Suppressor macrophage (primary cell): ENCODE results near the gene FECH.
"Not testable (repeated sequence)": the region's sequence is repeated elsewhere in the genome, so short reads cannot be mapped to it uniquely, and the experiment has no call there.

Experiments used
- DNase-seq, 4 experiments: peaks; one replicate each; pipeline ENCODE4 v3.0.0-alpha.2; 2020 to 2022
- total RNA-seq, 17 experiments: gene quantifications; one replicate each; lab custom pipeline; 2026; ENCODE audit warnings: mixed read lengths in 6 of 17, inconsistent platforms in 3 of 17; lab: John Stamatoyannopoulos, UW

Gene FECH, protein sequence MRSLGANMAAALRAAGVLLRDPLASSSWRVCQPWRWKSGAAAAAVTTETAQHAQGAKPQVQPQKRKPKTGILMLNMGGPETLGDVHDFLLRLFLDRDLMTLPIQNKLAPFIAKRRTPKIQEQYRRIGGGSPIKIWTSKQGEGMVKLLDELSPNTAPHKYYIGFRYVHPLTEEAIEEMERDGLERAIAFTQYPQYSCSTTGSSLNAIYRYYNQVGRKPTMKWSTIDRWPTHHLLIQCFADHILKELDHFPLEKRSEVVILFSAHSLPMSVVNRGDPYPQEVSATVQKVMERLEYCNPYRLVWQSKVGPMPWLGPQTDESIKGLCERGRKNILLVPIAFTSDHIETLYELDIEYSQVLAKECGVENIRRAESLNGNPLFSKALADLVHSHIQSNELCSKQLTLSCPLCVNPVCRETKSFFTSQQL
- total RNA-seq = 21.9 to 85.2 (median 60.3) reads per million in 17 experiments

GRCh38 chr18:57586251-57587049 is at the start of gene FECH:
Gene FECH, minus strand, starts transcription at chr18:57586702. Its CDS starts 82 bp downstream, at chr18:57586620.
- peak; percentile 84 to 96 (median 90) for DNase-seq

DNA sequence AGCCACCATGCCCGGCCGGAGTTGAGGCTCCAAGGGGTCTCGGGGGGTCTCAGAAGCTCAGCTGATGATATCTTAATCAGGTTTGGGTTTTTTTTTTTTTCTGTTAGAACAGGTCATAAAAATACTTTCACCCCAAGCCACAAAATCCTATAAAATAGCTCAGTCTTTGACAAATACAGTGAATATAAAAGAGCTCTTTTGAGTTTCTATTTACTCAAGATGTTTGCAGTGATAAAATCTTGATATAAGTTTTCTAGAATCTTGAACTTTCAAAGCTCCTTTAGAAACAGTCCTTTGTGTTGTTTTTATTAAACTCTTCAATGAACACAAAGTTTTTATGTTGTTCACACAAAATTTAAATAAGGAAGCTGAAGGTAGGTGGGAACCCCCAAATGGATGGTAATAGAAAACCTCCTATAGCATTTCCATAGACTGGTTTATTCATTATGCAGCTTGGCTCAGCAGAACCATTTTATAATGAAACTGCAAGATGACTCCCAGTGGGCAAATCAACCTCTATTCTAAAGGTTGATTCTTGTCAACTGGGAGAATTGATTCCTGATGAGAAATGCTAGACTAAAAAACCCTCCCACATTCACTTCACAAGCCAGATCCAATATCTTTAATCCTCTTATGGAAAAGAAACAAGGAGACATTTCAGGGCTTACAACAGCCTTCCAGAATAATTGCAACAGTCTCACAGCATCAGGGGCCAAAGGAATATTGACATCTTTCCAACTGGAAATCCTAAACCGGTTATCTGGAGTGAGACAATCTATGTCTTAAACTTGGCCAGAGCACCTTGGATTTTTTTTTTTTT is 48.7 kb upstream of the FECH start:
- no peak for DNase-seq

GRCh38 chr18:57631697-57632096 is 45.2 kb upstream of the FECH start:
- no peak for DNase-seq

- DNase-seq = peak in 1 of 4 experiments; percentile 33
These were observed 44.5 kb upstream of the FECH start for GRCh38 chr18:57630754-57631595.

DNA sequence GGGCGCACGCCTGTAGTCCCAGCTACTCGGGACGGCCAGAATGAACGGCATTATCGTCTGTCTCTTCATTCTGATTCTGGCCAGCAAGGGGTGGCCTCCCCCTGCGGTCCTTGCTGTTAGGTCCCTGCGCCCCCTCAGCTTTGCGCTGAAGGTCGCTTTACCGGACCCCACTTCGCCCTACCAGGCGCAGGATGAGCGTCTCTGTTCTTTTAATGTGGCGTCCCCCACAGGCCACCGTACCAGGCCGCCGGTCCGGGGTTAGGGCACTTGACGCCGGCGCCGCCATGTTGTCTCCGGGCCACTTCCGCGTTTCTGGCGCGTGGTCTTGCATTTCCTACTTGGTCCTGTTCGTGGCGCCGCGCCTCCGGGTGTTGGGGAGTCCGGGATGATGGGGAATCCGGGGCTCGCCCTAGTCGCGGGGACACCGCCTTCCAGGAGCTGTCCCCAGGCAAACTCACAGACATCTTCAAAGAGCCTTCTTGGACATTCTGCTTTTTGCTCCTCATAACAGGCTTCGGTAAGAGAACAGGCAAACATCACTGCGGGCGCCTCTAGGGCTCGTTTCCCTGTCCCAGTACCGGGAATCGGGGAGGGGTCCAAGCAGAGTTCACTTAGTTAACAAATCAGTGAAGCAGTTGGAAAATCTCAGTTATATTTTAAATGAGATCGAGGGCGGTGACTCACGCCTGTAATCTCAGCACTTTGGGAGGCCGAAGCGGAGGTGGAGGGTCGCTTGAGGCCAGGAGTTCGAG is 43.7 kb upstream of the FECH start:
- peak; percentile 97 to 99 (median 98) for DNase-seq

- no peak for DNase-seq
These were observed 42.9 kb upstream of the FECH start for GRCh38 chr18:57629422-57629821.

DNA sequence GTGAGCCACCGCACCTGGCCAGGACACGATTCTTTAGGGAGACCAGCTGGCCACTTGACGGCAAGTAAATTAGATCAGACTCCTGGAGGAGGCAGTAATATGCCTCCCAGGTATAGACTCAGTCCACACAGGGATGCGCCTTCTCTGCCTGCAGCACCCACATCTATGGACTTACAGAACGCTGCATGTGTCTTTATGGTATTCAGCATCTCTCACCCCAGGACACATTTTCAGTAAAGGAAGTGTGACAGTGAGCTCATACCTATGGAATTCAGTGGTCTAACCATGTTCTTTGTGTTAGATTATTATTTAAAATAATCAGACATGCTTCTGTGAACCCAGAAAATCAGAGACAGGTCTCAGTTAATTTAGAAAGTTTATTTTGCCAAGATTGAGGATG is 41.0 kb upstream of the FECH start:
- no peak for DNase-seq

DNA sequence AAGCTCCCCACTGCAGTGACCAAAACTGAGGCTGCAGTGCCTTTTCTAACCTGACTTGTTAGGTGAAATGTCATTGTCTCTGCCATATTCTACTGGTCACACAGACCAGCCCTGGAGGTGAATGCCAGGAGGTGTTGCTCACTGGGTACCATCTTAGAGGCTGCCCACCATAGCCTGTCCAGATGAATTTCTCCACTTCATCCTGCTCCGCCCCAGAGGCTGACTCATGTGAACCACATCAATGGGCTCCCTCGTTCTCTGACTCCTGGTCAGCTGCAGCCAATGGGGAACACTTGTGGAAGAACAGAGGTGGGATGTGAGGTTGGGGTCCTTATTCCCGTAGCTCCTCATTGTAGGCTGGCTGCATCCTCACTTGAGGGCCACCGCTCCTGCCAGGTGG is 38.5 kb upstream of the FECH start:
- no peak for DNase-seq

DNA sequence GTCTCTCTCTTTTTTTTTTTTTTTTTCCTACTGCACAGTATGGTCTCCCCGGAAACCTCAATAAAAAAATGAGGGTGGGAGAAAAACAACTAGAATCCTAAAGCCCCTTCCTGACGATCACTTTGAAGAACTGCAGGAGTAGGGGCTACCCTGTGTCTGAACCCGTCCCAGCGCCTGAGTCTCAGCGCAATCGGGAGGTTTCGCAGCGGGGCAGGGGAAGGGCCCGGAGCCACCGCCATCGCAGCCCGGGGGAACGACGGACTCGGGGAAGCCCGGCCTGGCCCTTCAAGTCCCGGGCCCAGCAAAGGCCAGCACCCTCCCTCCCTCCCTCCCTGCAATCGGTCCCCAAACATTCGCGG is 34.7 kb upstream of the FECH start:
- peak in 2 of 4 experiments; percentile 30 to 46 for DNase-seq

DNA sequence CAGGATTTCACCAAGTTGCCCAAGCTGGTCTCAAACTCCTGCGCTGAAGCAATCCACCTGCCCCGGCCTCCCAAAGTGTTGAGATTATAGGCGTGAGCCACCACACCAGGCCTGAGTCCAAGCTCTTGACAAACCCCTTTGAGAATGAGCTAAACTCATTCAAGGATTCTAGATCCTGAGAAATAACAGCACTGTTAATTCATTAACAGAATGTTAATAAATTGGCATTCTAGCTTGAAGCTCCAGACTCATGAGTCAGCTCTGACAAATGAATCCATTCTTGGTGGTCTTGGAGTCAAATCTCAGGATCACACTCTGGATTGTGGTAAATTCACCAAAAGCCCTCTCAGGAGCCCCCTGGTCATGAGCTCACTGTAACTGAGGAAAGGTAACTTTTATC is 33.4 kb upstream of the FECH start:
- DNase-seq = no peak

GRCh38 chr18:57618910-57619309 is 32.4 kb upstream of the FECH start:
- peak; percentile 23 to 58 (median 54) for DNase-seq

- DNase-seq = no peak
These were observed 17.4 kb upstream of the FECH start for GRCh38 chr18:57603871-57604270.

GRCh38 chr18:57595347-57595746 is 8.8 kb upstream of the FECH start:
- DNase-seq = no peak

- not testable (repeated sequence) for DNase-seq
These were observed 6.2 kb upstream of the FECH start for GRCh38 chr18:57592716-57593115.

DNA sequence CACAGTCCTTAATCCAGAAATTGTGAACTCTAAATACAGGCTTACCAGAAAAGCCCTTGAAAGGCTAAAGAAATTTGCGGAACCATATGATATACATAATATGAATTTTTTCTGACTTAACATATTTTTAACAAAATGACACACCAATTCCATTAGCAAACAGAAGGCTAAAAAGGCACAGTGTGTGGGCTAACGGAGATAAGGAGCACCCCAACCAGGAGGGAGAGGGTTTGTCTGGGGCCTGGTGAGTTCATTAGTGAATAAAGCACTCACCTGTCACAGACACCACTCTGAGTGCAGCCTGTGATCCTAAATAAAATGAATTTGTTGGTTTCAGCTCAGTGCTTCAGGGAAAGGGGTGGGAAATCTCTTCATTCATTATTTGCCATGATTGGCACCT is 2.7 kb upstream of the FECH start:
- DNase-seq = no peak

DNA sequence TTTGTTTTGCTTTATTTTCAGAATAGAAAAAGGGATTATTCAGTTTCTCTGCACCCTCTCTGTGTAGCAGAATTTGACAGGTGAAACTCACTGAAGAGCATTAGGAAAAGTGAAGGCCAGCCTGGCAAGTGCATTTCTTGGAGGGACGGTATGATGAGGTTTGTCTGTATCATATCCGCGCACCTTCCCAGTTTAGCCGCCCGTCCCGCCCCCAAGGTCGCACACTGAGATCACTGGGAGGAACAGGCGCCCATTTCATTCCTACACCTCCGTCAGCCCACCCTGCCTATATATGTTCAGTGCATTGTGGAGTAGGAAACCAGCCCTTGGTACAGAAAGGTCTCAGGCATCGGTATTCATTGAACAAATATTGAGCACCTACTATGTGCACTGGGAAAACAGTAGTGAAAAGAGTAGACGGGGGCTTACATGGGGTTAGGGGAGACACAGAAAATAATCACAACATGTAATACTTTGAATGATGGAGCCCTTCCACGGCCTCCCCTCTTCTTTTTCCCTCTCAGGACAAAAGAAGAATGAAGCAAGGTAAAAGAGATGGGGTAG is 678 bp upstream of the FECH start:
- no peak for DNase-seq

- DNase-seq = peak in 1 of 4 experiments; percentile 2
These were observed 649 bp downstream of the FECH start for GRCh38 chr18:57585855-57586250.

- no peak for DNase-seq
These were observed 1.1 kb downstream of the FECH start for GRCh38 chr18:57585421-57585820.

DNA sequence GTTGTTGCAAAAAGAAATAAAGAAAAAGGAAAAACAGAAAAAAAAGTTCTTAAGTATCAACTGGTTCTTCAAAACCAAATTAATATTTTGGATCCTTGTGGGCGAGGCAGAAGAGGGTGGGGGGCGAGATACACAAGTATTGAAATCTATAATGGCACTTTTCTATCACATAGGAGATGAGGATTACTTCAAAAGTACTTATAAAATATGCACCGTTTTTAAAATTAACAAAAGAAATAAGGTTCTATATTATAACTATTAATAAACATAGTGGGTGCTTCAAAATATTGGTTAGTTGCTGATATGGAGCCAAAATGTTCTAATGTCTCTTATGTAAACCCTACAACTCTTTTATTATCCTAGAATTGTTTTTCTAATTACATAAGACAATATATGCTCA is 2.1 kb downstream of the FECH start:
- no peak for DNase-seq

- DNase-seq = no peak
These were observed 3.1 kb downstream of the FECH start for GRCh38 chr18:57583297-57583835.
